B cell (primary cell): ENCODE measurements around the gene CDK11A. TPM values are rescaled to one million over a fixed set of nuclear protein-coding genes. Genes with fewer than 3 reads are reported as not detected.
"Not testable (repeated sequence)": the region's sequence is repeated elsewhere in the genome, so short reads cannot be mapped to it uniquely, and the experiment has no call there.

Experiments
- ATAC-seq: fragments of 200-7000 bp; cut with Tn5 transposase; one replicate; pipeline ENCODE4 v1.10.0; 2021; ENCODE audit warnings: low read depth, mild to moderate bottlenecking, moderate number of reproducible peaks, moderate library complexity
- CTCF ChIA-PET: fragments of 350-600 bp; sonication (Branson Sonifier 250); formaldehyde crosslinking; loops from one replicate; lab custom pipeline; 2021; ENCODE audit warnings: antibody characterized with exemption, inconsistent platforms; lab: Charles Lee
- POLR2A ChIA-PET: fragments of 350-600 bp; sonication (Branson Sonifier 250); formaldehyde crosslinking; loops from one replicate; lab custom pipeline; 2021; ENCODE audit warnings: antibody characterized with exemption; lab: Charles Lee
- DNase-seq: peaks from one replicate; pipeline ENCODE4 v3.0.0; 2013
- H2AFZ ChIP-seq: 2 replicates; pipeline ENCODE4 v1.6.1; 2012; ENCODE audit warnings: mild to moderate bottlenecking, low read depth, low read length; ENCODE audit not compliant: insufficient read depth, poor library complexity, severe bottlenecking
- H3K27ac ChIP-seq, 2 donors: 1 replicate in 1 of 2; 2 replicates in 1 of 2; pipeline ENCODE4 v1.5.1; 2012 to 2013; ENCODE audit warnings: low read length in 2 of 2, mild to moderate bottlenecking in 2 of 2, moderate library complexity in 1 of 2
- H3K27me3 ChIP-seq, 4 experiments: fragments of 200-600 bp in 1 of 4; sonication (generic) in 1 of 4; replicated peaks in 1 of 4; 1 replicate in 2 of 4; 2 replicates in 2 of 4; pipeline versions ENCODE4 v1.6.1 to v1.7.0; 2013 to 2016; ENCODE audit warnings: low read length in 3 of 4, mild to moderate bottlenecking in 2 of 4, mixed read lengths in 1 of 4, moderate library complexity in 1 of 4; ENCODE audit not compliant: insufficient read depth in 4 of 4, control insufficient read depth in 3 of 4; ENCODE audit errors: control extremely low read depth in 1 of 4
- H3K36me3 ChIP-seq, 2 experiments: replicated peaks in 1 of 2; 1 replicate in 1 of 2; 2 replicates in 1 of 2; pipeline versions ENCODE4 v1.6.1 to v1.7.1; 2013; ENCODE audit warnings: low read length in 1 of 2; ENCODE audit not compliant: insufficient read depth in 2 of 2, control insufficient read depth in 1 of 2; ENCODE audit errors: control extremely low read depth in 1 of 2, extremely low read depth in 1 of 2
- H3K4me1 ChIP-seq, 2 donors: fragments of 200-600 bp in 1 of 2; sonication (generic) in 1 of 2; 1 replicate in 1 of 2; 2 replicates in 1 of 2; pipeline versions ENCODE4 v1.5.1 to v1.6.1; 2013 to 2017; ENCODE audit warnings: low read length in 2 of 2; ENCODE audit not compliant: control insufficient read depth in 2 of 2, insufficient read depth in 2 of 2
- H3K4me2 ChIP-seq: replicated peaks from 2 replicates; pipeline ENCODE3; 2012; ENCODE audit warnings: mild to moderate bottlenecking, low read depth, low read length; ENCODE audit not compliant: poor library complexity, severe bottlenecking
- H3K4me3 ChIP-seq, 5 experiments: fragments of 200-600 bp in 1 of 5; sonication (generic) in 1 of 5; 1 replicate in 3 of 5; 2 replicates in 2 of 5; pipeline versions ENCODE4 v1.5.1 to v1.7.0; 2011 to 2016; ENCODE audit warnings: low read length in 4 of 5, mild to moderate bottlenecking in 4 of 5, low read depth in 2 of 5, control low read depth in 1 of 5, moderate library complexity in 1 of 5; ENCODE audit not compliant: insufficient read depth in 1 of 5; ENCODE audit errors: control extremely low read depth in 1 of 5, extremely low read depth in 1 of 5
- H3K79me2 ChIP-seq: fragments of 200-600 bp; sonication (generic); one replicate; pipeline ENCODE4 v1.6.0; 2016; ENCODE audit warnings: low read length; ENCODE audit not compliant: control insufficient read depth, insufficient read depth
- H3K9ac ChIP-seq: fragments of 200-600 bp; sonication (generic); 2 replicates; pipeline ENCODE4 v1.6.1; 2017; ENCODE audit warnings: mild to moderate bottlenecking, low read length, moderate library complexity
- H3K9me3 ChIP-seq, 3 donors: one replicate each; pipeline versions ENCODE4 v1.6.1 to v1.7.1; 2013; ENCODE audit warnings: low read length in 2 of 3; ENCODE audit not compliant: control insufficient read depth in 2 of 3, insufficient read depth in 1 of 3; ENCODE audit errors: control extremely low read depth in 1 of 3
- H4K20me1 ChIP-seq: 2 replicates; pipeline ENCODE4 v1.6.0; 2012; ENCODE audit warnings: mild to moderate bottlenecking, low read length; ENCODE audit not compliant: insufficient read depth, control insufficient read depth, poor library complexity, severe bottlenecking
- H3K27ac Mint-ChIP-seq: one replicate; pipeline ENCODE4 v1.8.0; 2021; ENCODE audit warnings: mixed read lengths
- H3K27me3 Mint-ChIP-seq: one replicate; pipeline ENCODE4 v1.8.0; 2021; ENCODE audit warnings: mixed read lengths
- H3K4me1 Mint-ChIP-seq: one replicate; pipeline ENCODE4 v1.8.0; 2021; ENCODE audit warnings: mixed read lengths
- H3K4me3 Mint-ChIP-seq: one replicate; pipeline ENCODE4 v1.8.0; 2021; ENCODE audit warnings: mixed read lengths
- H3K9me3 Mint-ChIP-seq: one replicate; pipeline ENCODE4 v1.8.0; 2022; ENCODE audit warnings: mixed read lengths; ENCODE audit not compliant: insufficient read depth
- WGBS: methylation state at CpG from one replicate; pipeline ENCODE4 v1.1.5; 2013; ENCODE audit warnings: missing lambda C conversion rate; ENCODE audit not compliant: insufficient coverage; 5-methylcytosine and 5-hydroxymethylcytosine counted together
- intact Hi-C: fragments of 100-400 bp; cut with micrococcal nuclease; formaldehyde crosslinking; loops from one replicate; pipeline ENCODE4 v1.10.0; 2022
- polyA plus RNA-seq: library from polyadenylated mRNA; depleted of rRNA; stranded (reverse); fragments of >200 nt; gene quantifications from 2 replicates; pipeline ENCODE4 v1.2.3, GENCODE V29; 2012
- total RNA-seq, 2 donors: library from RNA; stranded (reverse); fragments of 120-200 nt in 1 of 2; gene quantifications; 1 replicate in 1 of 2; 2 replicates in 1 of 2; pipeline versions ENCODE4 v1.2.3 to v1.2.4, GENCODE V29; 2013 to 2022
- TF ChIP-seq, protein P1 (sequence below): fragments of 200-600 bp; IDR thresholded peaks from one replicate; pipeline ENCODE4 v1.8.0; 2022; ENCODE audit warnings: antibody characterized with exemption, mild to moderate bottlenecking

The CDK11A gene
- total and polyA plus RNA-seq, 2 donors (not counting 1 experiment from before 2014, with no cell fraction given) = 82.1 to 138 TPM

DNA sequence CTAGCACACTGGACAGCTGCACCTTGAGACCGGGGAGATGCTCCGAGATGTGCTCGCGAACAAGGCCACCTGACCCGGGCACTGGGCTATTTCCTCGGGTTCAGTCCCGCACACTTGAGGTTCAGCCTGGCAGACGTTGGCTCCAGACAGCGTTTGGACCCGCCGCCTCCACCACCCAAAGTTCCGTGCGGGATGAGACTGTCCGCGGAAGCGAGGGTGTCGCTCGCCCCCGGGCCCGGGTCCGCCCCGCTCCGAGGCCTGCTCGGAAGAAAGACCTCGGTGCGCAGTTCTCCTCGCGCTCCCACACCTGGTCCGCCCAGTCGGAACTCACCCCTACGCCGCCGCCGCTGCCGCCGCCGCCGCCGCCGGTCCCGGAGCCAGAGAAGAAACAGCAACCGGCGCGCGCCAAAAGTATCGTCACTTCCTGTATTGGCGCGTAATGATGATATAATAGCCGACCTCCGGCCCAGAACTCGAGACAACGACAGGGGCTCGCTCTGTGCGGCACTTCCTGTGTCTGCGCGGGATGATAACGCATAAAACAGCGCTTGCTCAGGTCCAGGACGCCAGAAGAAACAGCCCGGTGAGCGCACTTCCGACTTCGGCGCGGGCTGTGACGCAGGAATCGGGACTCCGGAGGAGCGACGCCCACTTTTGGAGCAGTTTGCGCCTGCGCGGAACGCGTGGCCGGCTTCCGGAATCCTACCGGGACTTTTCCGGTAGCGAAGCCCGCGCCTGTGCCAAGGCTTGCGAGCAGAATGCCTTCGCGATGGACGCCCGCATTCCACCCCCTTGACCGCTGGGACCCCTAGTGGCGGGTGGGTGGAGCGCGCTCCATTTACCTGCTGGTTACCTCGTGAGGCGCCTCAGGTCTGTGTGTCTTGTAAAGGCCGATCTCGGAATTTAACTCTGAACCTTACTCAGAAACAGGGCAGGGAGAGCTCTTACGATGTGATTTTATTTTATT is 65.3 kb downstream of the CDK11A start, which contains the start of gene CDK11B:
Gene CDK11B (minus strand): TSS at position 422 of the 967 bp plus-strand sequence. CDS start 1,519 bp downstream, outside the sequence.
- Histone ChIP-seq H3K36me3 (peaks cover 0 to 21% of the 10 kb centered on the region in 2 experiments), H3K27ac (peak within 1 kb of the TSS; percentile 98 to 99), H3K9ac (peak within 1 kb of the TSS; percentile 94), H3K4me2 (peak within 1 kb of the TSS; percentile 54), H3K4me3 (peak within 1 kb of the TSS; percentile 47 to 82 (median 78)), H2AFZ (peak within 1 kb of the TSS; percentile 84), H4K20me1 (peaks cover 16% of the 10 kb centered on the region), H3K79me2 (peaks cover 23% of the 10 kb centered on the region)
- H3K27me3 ChIP-seq, H3K27me3 Mint-ChIP-seq, H3K9me3 ChIP-seq, H3K4me1 Mint-ChIP-seq, H3K9me3 Mint-ChIP-seq, POLR2A ChIA-PET, H3K4me1 ChIP-seq: not testable (repeated sequence)
- TF ChIP-seq, protein P1, sequence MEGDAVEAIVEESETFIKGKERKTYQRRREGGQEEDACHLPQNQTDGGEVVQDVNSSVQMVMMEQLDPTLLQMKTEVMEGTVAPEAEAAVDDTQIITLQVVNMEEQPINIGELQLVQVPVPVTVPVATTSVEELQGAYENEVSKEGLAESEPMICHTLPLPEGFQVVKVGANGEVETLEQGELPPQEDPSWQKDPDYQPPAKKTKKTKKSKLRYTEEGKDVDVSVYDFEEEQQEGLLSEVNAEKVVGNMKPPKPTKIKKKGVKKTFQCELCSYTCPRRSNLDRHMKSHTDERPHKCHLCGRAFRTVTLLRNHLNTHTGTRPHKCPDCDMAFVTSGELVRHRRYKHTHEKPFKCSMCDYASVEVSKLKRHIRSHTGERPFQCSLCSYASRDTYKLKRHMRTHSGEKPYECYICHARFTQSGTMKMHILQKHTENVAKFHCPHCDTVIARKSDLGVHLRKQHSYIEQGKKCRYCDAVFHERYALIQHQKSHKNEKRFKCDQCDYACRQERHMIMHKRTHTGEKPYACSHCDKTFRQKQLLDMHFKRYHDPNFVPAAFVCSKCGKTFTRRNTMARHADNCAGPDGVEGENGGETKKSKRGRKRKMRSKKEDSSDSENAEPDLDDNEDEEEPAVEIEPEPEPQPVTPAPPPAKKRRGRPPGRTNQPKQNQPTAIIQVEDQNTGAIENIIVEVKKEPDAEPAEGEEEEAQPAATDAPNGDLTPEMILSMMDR = peak; percentile 45
- intact Hi-C loops = loop anchor here (10.0 kb wide), 1 partner anchor 84 kb away; the partner anchor contains the start of gene SSU72
- ATAC-seq (peak; percentile 86), DNase-seq (peak; percentile 99)
- peak within 1 kb of the TSS; percentile 100 for H3K27ac Mint-ChIP-seq
- H3K4me3 Mint-ChIP-seq = peak within 1 kb of the TSS; percentile 96
- CTCF ChIA-PET = interaction anchor here (0.6 kb wide), 1 partner anchor 20 kb away, joined by 3 read pairs; no protein-coding TSS in a partner anchor
- WGBS = under 1% methylated on average over 54 of the region's 96 CpGs

Other genes starting within 250 kb of the CDK11A start
- gene ATAD3A, start 212.2 kb downstream of the CDK11A start, total RNA-seq = 17.5 and 22.9 TPM in 2 replicates
- 17.8 and 18.2 TPM in 2 replicates for gene ATAD3A, start 212.2 kb downstream of the CDK11A start, polyA plus RNA-seq
- 0.66 and 1.8 TPM in 2 replicates for gene TMEM240, start 183.7 kb downstream of the CDK11A start, total RNA-seq
- 0.28 and 0.40 TPM in 2 replicates for gene TMEM240, start 183.7 kb downstream of the CDK11A start, polyA plus RNA-seq
- gene SSU72, start 149.5 kb downstream of the CDK11A start, total RNA-seq = 111 and 112 TPM in 2 replicates
- gene SSU72, start 149.5 kb downstream of the CDK11A start, polyA plus RNA-seq = 86.8 and 108 TPM in 2 replicates
- 1.4 and 1.6 TPM in 2 replicates for gene FNDC10, start 124.2 kb downstream of the CDK11A start, total RNA-seq
- 0.52 and 1.4 TPM in 2 replicates for gene FNDC10, start 124.2 kb downstream of the CDK11A start, polyA plus RNA-seq
- 95.9 and 98.1 TPM in 2 replicates for gene MIB2, start 108.9 kb downstream of the CDK11A start, total RNA-seq
- 94.0 and 152 TPM in 2 replicates for gene MIB2, start 108.9 kb downstream of the CDK11A start, polyA plus RNA-seq
- gene MMP23B, start 92.2 kb downstream of the CDK11A start, total RNA-seq = 1.0 and 1.5 TPM in 2 replicates
- 1.7 and 3.4 TPM in 2 replicates for gene MMP23B, start 92.2 kb downstream of the CDK11A start, polyA plus RNA-seq
- 35.3 and 36.3 TPM in 2 replicates for gene CDK11B, start 65.4 kb downstream of the CDK11A start, total RNA-seq
- gene CDK11B, start 65.4 kb downstream of the CDK11A start, polyA plus RNA-seq = 14.1 and 19.6 TPM in 2 replicates
- 107 and 111 TPM in 2 replicates for gene SLC35E2B, start 31.6 kb downstream of the CDK11A start, total RNA-seq
- 64.4 and 67.7 TPM in 2 replicates for gene SLC35E2B, start 31.6 kb downstream of the CDK11A start, polyA plus RNA-seq
- 179 and 184 TPM in 2 replicates for gene NADK, start 54.1 kb upstream of the CDK11A start, total RNA-seq
- gene NADK, start 54.1 kb upstream of the CDK11A start, polyA plus RNA-seq = 149 and 194 TPM in 2 replicates
- 249 and 291 TPM in 2 replicates for gene GNB1, start 166.7 kb upstream of the CDK11A start, total RNA-seq
- 213 and 269 TPM in 2 replicates for gene GNB1, start 166.7 kb upstream of the CDK11A start, polyA plus RNA-seq
- 0.61 and 2.0 TPM in 2 replicates for gene CALML6, start 190.9 kb upstream of the CDK11A start, total RNA-seq
- gene CALML6, start 190.9 kb upstream of the CDK11A start, polyA plus RNA-seq = 0.64 and 1.2 TPM in 2 replicates
- gene TMEM52, start 194.9 kb upstream of the CDK11A start, total RNA-seq = 0.69 and 0.78 TPM in 2 replicates
- 1.00 and 2.1 TPM in 2 replicates for gene TMEM52, start 194.9 kb upstream of the CDK11A start, polyA plus RNA-seq